ENCODE results near the gene L3MBTL4. TPM values are rescaled to one million over a fixed set of nuclear protein-coding genes. Genes with fewer than 3 reads are reported as not detected.

The L3MBTL4 gene
- total RNA-seq, 1 experiment from 2014 or later: not detected

- Histone ChIP-seq H3K9me2 (ENCODE audit: insufficient read depth) (no peaks in the 10 kb centered on the region), H3K9me3 (ENCODE audit: insufficient read depth, low read depth) (no peaks in the 10 kb centered on the region), H3K4me1 (replicated peaks; ENCODE audit: insufficient read depth) (no peaks in the 10 kb centered on the region), H3K27ac (no peak overlapping the region), H4K20me1 (ENCODE audit: insufficient read depth) (no peaks in the 10 kb centered on the region), H3K36me3 (ENCODE audit: low read depth) (no peaks in the 10 kb centered on the region), H3K27me3 (ENCODE audit: insufficient read depth, low read depth) (peaks cover 4% of the 10 kb centered on the region; the same call in 1 of the 2 replicates), H3F3A (ENCODE audit: insufficient read depth, low read depth) (no peaks in the 10 kb centered on the region), H2AFZ (no peak overlapping the region), H3K4me2 (no peak overlapping the region), H3K79me2 (ENCODE audit: low read depth) (no peaks in the 10 kb centered on the region), H3K4me3 (no peak overlapping the region)
- POLR2A ChIA-PET (ENCODE audit: unreplicated experiment): no interaction called here
- no peak for DNase-seq
- CTCF ChIA-PET: no interaction called here
- no TSS peak for BruUV-seq (replicated peaks)
- intact Hi-C loops (cut with micrococcal nuclease; ENCODE audit: unreplicated experiment): no loop called here
- no peak for TF ChIP-seq CTCF (conservative IDR thresholded peaks at IDR 0.05)
- no peak for TF ChIP-seq EZH2 (IDR thresholded peaks at IDR 0.05; ENCODE audit: low read depth)
Measured at GRCh38 chr18:6310714-6311113, 104.0 kb downstream of the L3MBTL4 start.

- Histone ChIP-seq H3F3A (ENCODE audit: insufficient read depth, low read depth) (no peaks in the 10 kb centered on the region), H3K27ac (no peak overlapping the region), H3K27me3 (ENCODE audit: insufficient read depth, low read depth) (peaks cover 21% of the 10 kb centered on the region), H3K9me2 (ENCODE audit: insufficient read depth) (no peaks in the 10 kb centered on the region), H2AFZ (no peak overlapping the region), H3K4me1 (replicated peaks; ENCODE audit: insufficient read depth) (no peaks in the 10 kb centered on the region), H3K4me2 (no peak overlapping the region), H4K20me1 (ENCODE audit: insufficient read depth) (no peaks in the 10 kb centered on the region), H3K79me2 (ENCODE audit: low read depth) (no peaks in the 10 kb centered on the region), H3K4me3 (no peak overlapping the region), H3K36me3 (ENCODE audit: low read depth) (no peaks in the 10 kb centered on the region), H3K9me3 (ENCODE audit: insufficient read depth, low read depth) (no peaks in the 10 kb centered on the region)
- intact Hi-C loops (cut with micrococcal nuclease; ENCODE audit: unreplicated experiment): no loop called here
- BruUV-seq (replicated peaks): no TSS peak
- DNase-seq: no peak
- no peak for TF ChIP-seq EZH2 (IDR thresholded peaks at IDR 0.05; ENCODE audit: low read depth)
- no peak for TF ChIP-seq CTCF (conservative IDR thresholded peaks at IDR 0.05)
- CTCF ChIA-PET: no interaction called here
- POLR2A ChIA-PET (ENCODE audit: unreplicated experiment): no interaction called here
Measured at GRCh38 chr18:6297875-6298274, 116.8 kb downstream of the L3MBTL4 start.

- no peaks in the 10 kb centered on the region for H3K79me2 ChIP-seq (ENCODE audit: low read depth)
- TF ChIP-seq EZH2 (IDR thresholded peaks at IDR 0.05; ENCODE audit: low read depth) (no peak), CTCF (conservative IDR thresholded peaks at IDR 0.05) (no peak)
- peaks cover 5% of the 10 kb centered on the region for H3K27me3 ChIP-seq (ENCODE audit: insufficient read depth, low read depth)
- H4K20me1 ChIP-seq (ENCODE audit: insufficient read depth): no peaks in the 10 kb centered on the region
- no peaks in the 10 kb centered on the region for H3K9me2 ChIP-seq (ENCODE audit: insufficient read depth)
- no peak overlapping the region for H3K27ac ChIP-seq
- CTCF ChIA-PET: no interaction called here
- H2AFZ ChIP-seq: no peak overlapping the region
- no peaks in the 10 kb centered on the region for H3K4me1 ChIP-seq (replicated peaks; ENCODE audit: insufficient read depth)
- no TSS peak for BruUV-seq (replicated peaks)
- DNase-seq: no peak
- POLR2A ChIA-PET (ENCODE audit: unreplicated experiment): no interaction called here
- H3K4me2 ChIP-seq: no peak overlapping the region
- no peaks in the 10 kb centered on the region for H3F3A ChIP-seq (ENCODE audit: insufficient read depth, low read depth)
- H3K9me3 ChIP-seq (ENCODE audit: insufficient read depth, low read depth): no peaks in the 10 kb centered on the region
- intact Hi-C loops (cut with micrococcal nuclease; ENCODE audit: unreplicated experiment): no loop called here
- no peak overlapping the region for H3K4me3 ChIP-seq
- H3K36me3 ChIP-seq (ENCODE audit: low read depth): no peaks in the 10 kb centered on the region
Measured at GRCh38 chr18:6294148-6294784, 120.4 kb downstream of the L3MBTL4 start.
